ENCODE results near the gene SHBG.

The SHBG gene

DNA sequence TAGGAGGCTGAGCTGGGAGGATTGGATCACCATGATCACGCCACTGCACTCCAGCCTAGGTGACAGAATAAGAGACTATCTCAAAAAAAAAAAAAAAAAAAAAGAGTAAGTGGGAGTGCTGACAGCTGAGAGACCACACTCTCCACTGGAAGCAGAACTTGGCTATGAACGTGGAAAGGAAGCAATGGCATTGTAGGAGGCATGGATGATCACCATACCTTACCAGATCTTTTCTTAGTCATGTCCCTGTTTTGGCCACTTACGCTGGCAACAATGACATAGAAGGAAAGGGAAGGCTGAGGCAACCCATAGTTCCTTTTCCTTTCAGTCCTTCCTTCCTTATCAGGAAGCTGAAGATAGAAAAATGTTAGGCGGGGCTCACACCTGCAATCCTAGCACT, 17.1 kb downstream of the SHBG start:
- no peak for DNase-seq

DNA sequence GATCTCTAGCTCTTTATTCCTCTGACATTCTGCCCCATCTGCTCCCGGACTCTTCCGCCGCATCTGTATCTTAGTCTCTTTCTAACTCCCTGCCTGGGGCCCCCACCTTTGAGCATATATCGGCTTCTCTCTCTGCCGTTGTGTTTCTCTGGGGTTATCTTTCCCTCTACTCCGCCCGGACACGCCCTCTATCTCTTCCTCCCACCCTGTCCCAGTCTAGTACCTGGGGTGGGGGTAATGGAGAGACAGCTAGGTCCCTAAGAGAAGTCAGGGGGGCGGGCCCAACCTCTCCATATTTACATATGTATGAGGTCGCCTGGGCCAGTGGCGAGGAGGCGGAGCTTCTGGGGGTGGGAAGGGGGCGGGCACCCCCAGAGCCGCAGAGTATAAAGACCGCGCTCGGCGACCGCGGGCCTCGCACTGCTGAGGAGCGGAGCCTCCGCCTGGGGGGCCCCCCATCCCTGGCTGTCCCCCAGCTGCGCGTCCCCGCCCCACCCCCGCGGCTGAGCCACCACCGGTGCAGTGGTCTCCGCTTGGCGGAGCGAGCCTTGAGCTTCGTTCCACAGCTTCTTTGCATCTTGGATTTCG, 20.7 kb downstream of the SHBG start, which contains the start of gene ATP1B2:
Gene ATP1B2 (plus strand): TSS at position 418 of the 588 bp plus-strand sequence. CDS start 593 bp downstream, outside the sequence.
- no peak for DNase-seq

DNA sequence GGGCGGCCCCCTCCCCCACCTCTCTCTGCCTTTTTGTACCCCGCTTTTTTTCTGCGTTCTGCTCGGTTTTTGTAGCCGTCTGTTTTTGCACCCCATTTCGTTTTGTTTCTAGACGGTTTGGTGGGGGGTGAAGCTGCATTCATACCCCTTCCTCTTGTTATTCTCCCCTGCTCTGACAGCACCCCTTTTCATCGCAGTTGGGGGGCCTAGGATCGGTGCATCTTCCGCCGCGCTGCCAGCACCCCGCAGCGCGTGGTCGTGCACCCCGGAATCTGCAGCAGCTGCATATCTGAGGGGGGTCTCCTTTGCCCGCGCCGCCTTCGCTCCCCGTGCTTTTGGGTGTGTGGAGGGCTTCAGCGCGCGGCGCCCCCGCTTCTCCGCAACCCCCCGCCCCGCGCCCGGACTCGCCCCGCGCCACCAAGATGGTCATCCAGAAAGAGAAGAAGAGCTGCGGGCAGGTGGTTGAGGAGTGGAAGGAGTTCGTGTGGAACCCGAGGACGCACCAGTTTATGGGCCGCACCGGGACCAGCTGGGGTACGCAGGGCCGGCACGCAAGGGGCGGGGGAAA, 21.2 kb downstream of the SHBG start:
- no peak for DNase-seq

DNA sequence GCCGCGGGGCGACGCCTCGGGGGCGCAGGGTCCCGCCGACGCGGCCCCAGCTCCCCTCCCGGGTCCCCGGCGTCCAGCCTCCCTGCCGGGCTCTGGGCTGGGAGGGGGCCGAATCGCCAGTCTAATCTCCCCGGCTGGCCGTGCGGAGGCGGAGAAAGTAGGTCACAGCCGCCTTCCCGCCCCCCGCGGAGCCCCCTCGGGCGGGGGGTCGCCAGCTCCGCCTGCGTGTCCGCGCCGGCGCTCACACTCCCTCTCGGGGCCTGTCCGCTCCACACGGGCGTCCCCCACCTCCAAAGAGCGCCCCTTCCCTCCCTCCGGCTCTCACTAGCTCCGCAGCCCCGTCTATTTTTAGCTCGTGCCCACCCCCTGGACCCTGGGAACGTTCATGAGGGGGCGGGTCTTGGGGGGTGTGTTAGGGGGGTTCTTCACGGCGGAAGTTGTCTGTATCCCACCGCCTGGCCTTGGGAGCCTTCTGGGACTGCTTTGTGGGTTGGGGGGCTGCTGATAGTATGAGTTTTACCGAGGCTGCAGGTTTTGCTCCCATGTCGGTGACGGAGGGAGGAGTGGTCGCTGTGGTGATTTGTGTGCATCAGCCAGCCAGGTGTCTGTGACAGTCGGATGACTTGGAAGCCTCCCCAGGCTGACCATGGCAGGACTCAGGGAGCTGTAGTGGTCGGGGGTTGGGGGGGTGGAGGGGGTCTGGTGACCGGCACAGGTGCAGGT, 21.9 kb downstream of the SHBG start:
- no peak for DNase-seq

- DNase-seq = no peak
Observed at GRCh38 chr17:7652388-7653356, 22.7 kb downstream of the SHBG start.

DNA sequence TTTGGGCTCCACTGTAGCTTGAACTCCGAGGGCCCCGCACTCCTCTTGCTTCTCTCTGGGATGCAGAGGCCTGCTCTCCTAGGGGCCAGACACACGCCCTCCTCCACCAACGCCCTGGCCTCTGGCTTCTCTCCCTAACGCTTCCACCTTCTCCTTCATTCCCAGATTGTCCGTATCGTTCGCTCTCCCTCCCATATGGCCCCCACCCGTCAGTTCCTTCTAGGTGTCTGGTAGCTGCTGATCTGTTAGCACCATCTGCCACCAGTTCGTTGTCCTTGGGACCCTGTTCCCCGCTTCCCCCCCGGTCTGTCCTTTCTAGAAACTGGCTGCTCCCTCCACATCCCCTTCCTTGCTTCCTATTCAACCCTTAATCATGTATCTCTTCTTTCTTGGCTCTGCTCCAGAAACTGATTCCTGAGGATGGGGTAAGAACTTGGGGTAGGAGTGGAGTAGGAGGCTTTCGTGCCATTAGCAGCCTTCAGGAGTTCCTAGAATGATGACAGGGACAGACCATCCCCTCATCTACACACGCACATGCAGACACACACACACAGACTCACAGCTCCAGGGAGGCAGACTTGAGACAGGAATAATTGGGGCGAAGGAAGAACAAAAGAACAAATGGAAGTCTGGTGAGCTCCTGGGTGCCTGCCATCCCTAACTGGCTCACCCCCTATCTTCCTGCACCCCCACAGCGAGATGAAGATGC, 25.1 kb downstream of the SHBG start:
- peak; percentile 17 for DNase-seq

DNA sequence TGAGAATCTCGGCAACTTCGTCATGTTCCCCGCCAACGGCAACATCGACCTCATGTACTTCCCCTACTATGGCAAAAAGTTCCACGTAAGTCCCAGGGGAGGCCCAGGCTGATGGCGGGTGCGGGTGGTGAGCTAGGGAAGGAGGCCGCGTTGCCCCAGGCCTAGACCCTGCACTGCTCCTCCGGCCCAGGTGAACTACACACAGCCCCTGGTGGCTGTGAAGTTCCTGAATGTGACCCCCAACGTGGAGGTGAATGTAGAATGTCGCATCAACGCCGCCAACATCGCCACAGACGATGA, 25.6 kb downstream of the SHBG start:
- no peak for DNase-seq

DNA sequence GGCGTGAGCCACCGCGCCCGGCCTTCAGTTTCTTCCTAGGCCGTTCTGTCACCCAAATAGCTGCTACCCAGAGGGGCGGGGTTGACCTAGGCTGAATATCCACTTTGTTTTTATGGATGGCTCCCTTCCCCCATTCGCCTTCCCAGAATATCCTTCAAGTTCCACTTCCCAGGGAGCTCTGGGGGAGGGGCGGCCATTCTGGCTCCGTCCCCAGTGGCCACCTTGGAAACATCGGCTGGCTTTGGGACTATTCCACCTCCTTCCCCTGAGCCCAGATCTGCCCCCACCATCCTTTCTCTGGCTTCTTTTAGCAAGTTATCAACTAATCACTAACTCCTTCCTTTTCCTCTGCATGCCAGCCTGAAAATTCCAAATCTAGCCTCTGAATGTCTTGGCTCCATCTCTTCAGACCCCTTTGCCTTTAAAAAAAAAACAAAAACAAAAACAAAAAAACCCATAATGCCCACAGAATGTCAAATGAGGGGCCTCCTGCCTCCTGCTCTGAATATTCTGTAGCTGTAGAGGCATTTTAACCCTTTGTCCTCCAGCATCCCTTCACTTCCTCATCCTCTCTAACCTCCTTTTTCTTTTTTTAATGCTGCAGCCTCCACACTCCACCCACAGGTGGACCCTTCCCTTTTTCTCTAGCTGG, 27.1 kb downstream of the SHBG start:
- DNase-seq = no peak

- DNase-seq = no peak
Observed at GRCh38 chr17:7667656-7668406, 37.9 kb downstream of the SHBG start.

- no peak for DNase-seq
Observed at GRCh38 chr17:7668482-7668881, 38.5 kb downstream of the SHBG start.

GRCh38 chr17:7673239-7673638, 43.3 kb downstream of the SHBG start:
- DNase-seq = no peak

DNA sequence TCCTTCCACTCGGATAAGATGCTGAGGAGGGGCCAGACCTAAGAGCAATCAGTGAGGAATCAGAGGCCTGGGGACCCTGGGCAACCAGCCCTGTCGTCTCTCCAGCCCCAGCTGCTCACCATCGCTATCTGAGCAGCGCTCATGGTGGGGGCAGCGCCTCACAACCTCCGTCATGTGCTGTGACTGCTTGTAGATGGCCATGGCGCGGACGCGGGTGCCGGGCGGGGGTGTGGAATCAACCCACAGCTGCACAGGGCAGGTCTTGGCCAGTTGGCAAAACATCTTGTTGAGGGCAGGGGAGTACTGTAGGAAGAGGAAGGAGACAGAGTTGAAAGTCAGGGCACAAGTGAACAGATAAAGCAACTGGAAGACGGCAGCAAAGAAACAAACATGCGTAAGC, 45.0 kb downstream of the SHBG start:
- DNase-seq = no peak

GRCh38 chr17:7676533-7676932, 46.6 kb downstream of the SHBG start:
- DNase-seq = no peak

DNA sequence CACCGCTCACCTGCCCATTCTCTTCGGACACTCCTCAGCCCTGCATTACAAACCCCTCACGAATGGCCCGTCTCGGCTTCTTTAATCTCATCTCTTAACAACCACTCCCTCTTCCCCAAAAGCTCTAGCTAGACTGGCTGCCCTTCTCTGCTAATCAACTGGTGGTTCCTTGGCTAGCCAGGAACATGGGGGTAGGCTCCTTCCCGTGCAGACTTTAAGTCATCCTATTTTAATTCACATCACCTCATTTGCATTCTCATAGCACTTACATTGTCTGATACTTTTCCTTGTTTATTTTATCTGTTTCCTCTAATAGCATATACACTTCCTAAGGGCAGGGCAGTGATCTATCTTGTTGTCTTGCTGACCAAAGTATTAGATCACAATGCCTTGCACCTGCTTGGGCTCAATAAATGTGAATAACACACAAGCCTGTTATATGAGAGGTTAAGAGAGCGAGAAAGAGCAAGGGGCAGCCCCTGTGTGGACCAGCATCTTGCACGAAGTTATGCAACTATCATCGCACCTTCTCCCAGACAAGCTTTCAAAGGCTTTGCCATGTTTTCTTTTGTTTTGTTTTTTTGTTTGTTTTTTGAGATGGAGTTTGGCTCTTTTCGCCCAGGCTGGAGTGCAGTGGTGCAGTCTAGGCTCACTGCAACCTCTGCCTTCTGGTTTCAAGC, 47.6 kb downstream of the SHBG start:
- DNase-seq = no peak
